ENCODE data around the gene DPP10.

The DPP10 gene

DNA sequence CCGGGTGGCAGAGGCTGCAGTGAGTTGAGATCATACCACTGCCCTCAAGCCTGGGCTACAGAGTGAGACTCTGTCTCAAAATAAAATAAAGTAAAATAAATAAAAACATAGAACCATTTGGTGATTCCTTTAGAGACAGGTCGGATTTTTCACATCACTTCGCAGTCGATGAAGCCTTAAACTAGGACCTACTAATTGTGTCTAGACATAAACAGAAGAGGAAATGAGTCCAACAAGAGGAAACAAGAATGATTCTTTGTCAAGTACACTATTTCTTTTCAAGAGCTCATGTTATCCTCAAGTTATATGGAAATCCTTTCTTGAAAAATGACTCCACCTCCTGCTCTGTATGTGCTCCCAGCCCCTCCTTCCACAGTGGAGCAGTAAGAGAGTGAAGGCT lies 758.9 kb downstream of the DPP10 start:
- Histone ChIP-seq H3K36me3 (ENCODE audit: control insufficient read depth in 1 of 2, insufficient read depth in 2 of 2, low read length in 2 of 2) (no peaks in the 10 kb centered on the region), H4K91ac (ENCODE audit: low read depth, low read length) (no peak overlapping the region), H3K4me1 (ENCODE audit: control insufficient read depth in 1 of 2, insufficient read depth in 2 of 2, low read length in 2 of 2) (no peaks in the 10 kb centered on the region), H3K79me2 (ENCODE audit: control insufficient read depth, insufficient read depth, low read length, poor library complexity) (no peaks in the 10 kb centered on the region), H2AFZ (ENCODE audit: insufficient read depth, low read length, poor library complexity) (no peak overlapping the region), H3K9me3 (ENCODE audit: insufficient read depth, low read depth, low read length) (no peaks in the 10 kb centered on the region), H3K18ac (ENCODE audit: low read length) (no peak overlapping the region), H3K9ac (ENCODE audit: low read length) (no peak overlapping the region), H4K12ac (ENCODE audit: low read depth, low read length) (no peak overlapping the region), H2BK12ac (ENCODE audit: low read length) (no peak overlapping the region), H3K27ac (ENCODE audit: low read depth, low read length) (no peak overlapping the region), H3K4ac (ENCODE audit: low read depth, low read length) (no peak overlapping the region), H3K27me3 (ENCODE audit: insufficient read depth, low read length) (no peaks in the 10 kb centered on the region), H3K79me1 (ENCODE audit: low read length) (no peaks in the 10 kb centered on the region), H3K4me3 (ENCODE audit: low read depth, low read length) (no peak overlapping the region), H2BK120ac (ENCODE audit: insufficient read depth, low read length, poor library complexity) (no peak overlapping the region), H4K8ac (ENCODE audit: low read depth, low read length) (no peak overlapping the region), H3K4me2 (ENCODE audit: low read length) (no peak overlapping the region), H3K23ac (ENCODE audit: low read length) (no peak overlapping the region), H3K14ac (ENCODE audit: low read length) (no peak overlapping the region), H2BK5ac (ENCODE audit: low read depth, low read length, poor library complexity) (no peak overlapping the region), H2AK5ac (ENCODE audit: low read length) (no peak overlapping the region)
- no peak for DNase-seq
- no CpG with 5 or more reads among the region's 4 CpGs for WGBS (ENCODE audit: extremely low coverage, insufficient coverage, insufficient read length)

DNA sequence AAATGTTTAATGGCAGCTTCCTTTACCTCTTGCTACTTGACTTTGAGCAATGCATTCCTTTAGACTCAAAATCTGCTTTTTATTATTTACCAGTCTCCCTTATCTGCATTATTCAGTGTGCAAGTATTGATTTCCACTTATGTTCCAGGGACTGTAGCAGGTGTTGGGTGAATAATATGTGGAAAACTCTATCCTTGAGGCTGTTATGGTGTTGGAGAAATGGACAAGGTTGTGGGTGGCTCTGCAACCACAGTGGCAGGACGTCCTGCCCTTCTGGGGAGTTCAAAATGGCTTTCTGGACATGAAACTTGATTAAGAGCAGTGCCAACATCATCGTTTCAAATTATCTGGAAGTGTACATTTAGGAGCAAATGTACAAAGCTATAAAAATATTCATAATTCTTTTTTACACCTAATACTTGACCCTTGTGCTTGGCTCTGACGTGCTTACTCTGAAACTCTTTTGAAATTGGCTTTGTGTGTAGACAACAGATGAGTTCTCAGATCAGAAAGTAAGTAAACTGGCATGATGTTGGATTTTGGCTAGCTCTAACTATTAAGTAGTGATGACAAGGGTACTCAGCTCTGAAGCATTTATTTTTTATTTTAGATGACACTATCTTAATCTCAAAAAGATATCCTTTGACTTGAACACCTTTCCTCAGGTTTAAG lies 766.2 kb downstream of the DPP10 start:
- Histone ChIP-seq H4K12ac (ENCODE audit: low read depth, low read length) (no peak overlapping the region), H2BK12ac (ENCODE audit: low read length) (no peak overlapping the region), H4K8ac (ENCODE audit: low read depth, low read length) (no peak overlapping the region), H2AFZ (ENCODE audit: insufficient read depth, low read length, poor library complexity) (no peak overlapping the region), H3K36me3 (ENCODE audit: control insufficient read depth in 1 of 2, insufficient read depth in 2 of 2, low read length in 2 of 2) (no peaks in the 10 kb centered on the region), H3K4me2 (ENCODE audit: low read length) (no peak overlapping the region), H3K27ac (ENCODE audit: low read depth, low read length) (no peak overlapping the region), H3K4me1 (ENCODE audit: control insufficient read depth in 1 of 2, insufficient read depth in 2 of 2, low read length in 2 of 2) (no peaks in the 10 kb centered on the region), H2AK5ac (ENCODE audit: low read length) (no peak overlapping the region), H3K4ac (ENCODE audit: low read depth, low read length) (no peak overlapping the region), H3K9me3 (ENCODE audit: insufficient read depth, low read depth, low read length) (no peaks in the 10 kb centered on the region), H3K27me3 (ENCODE audit: insufficient read depth, low read length) (no peaks in the 10 kb centered on the region), H3K79me1 (ENCODE audit: low read length) (no peaks in the 10 kb centered on the region), H3K79me2 (ENCODE audit: control insufficient read depth, insufficient read depth, low read length, poor library complexity) (no peaks in the 10 kb centered on the region), H3K18ac (ENCODE audit: low read length) (no peak overlapping the region), H4K91ac (ENCODE audit: low read depth, low read length) (no peak overlapping the region), H3K14ac (ENCODE audit: low read length) (no peak overlapping the region), H3K4me3 (ENCODE audit: low read depth, low read length) (no peak overlapping the region), H2BK5ac (ENCODE audit: low read depth, low read length, poor library complexity) (no peak overlapping the region), H3K23ac (ENCODE audit: low read length) (no peak overlapping the region), H2BK120ac (ENCODE audit: insufficient read depth, low read length, poor library complexity) (no peak overlapping the region), H3K9ac (ENCODE audit: low read length) (no peak overlapping the region)
- DNase-seq, result no peak
- no CpG with 5 or more reads among the region's 3 CpGs for WGBS (ENCODE audit: extremely low coverage, insufficient coverage, insufficient read length)

DNA sequence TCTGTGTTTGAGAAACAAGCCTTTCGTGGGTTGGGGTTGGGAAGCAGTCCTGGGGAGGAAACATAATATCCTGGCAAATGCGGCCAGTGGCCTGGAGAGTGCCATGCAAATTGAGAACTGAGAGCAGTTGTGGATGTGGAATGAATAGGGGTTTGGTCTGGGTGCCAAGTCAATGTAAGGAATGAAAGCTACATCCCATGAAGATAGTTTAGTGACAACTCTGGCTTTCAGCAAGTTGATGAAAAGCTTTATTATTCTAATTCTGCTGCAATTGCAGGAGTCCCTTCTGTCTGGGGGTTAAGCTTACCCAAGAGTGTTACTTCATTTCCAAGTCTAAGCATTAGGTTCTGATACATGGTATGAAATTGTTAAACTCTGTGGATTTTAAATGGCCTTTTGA lies 771.6 kb downstream of the DPP10 start:
- H3K14ac ChIP-seq (ENCODE audit: low read length), result no peak overlapping the region
- H3K79me2 ChIP-seq (ENCODE audit: control insufficient read depth, insufficient read depth, low read length, poor library complexity), result no peaks in the 10 kb centered on the region
- no peak overlapping the region for H4K8ac ChIP-seq (ENCODE audit: low read depth, low read length)
- H3K9me3 ChIP-seq (ENCODE audit: insufficient read depth, low read depth, low read length), result no peaks in the 10 kb centered on the region
- no peak overlapping the region for H2BK5ac ChIP-seq (ENCODE audit: low read depth, low read length, poor library complexity)
- no peak overlapping the region for H3K23ac ChIP-seq (ENCODE audit: low read length)
- no peaks in the 10 kb centered on the region for H3K27me3 ChIP-seq (ENCODE audit: insufficient read depth, low read length)
- no peak overlapping the region for H4K12ac ChIP-seq (ENCODE audit: low read depth, low read length)
- H3K36me3 ChIP-seq (ENCODE audit: control insufficient read depth in 1 of 2, insufficient read depth in 2 of 2, low read length in 2 of 2), result no peaks in the 10 kb centered on the region
- no peaks in the 10 kb centered on the region for H3K79me1 ChIP-seq (ENCODE audit: low read length)
- DNase-seq, result no peak
- H3K4me3 ChIP-seq (ENCODE audit: low read depth, low read length), result no peak overlapping the region
- H3K4ac ChIP-seq (ENCODE audit: low read depth, low read length), result no peak overlapping the region
- no peak overlapping the region for H2BK12ac ChIP-seq (ENCODE audit: low read length)
- H3K4me1 ChIP-seq (ENCODE audit: control insufficient read depth in 1 of 2, insufficient read depth in 2 of 2, low read length in 2 of 2), result no peaks in the 10 kb centered on the region
- H2AK5ac ChIP-seq (ENCODE audit: low read length), result no peak overlapping the region
- H2BK120ac ChIP-seq (ENCODE audit: insufficient read depth, low read length, poor library complexity), result no peak overlapping the region
- H3K27ac ChIP-seq (ENCODE audit: low read depth, low read length), result no peak overlapping the region
- H2AFZ ChIP-seq (ENCODE audit: insufficient read depth, low read length, poor library complexity), result no peak overlapping the region
- no CpG with 5 or more reads among the region's 2 CpGs for WGBS (ENCODE audit: extremely low coverage, insufficient coverage, insufficient read length)
- no peak overlapping the region for H3K18ac ChIP-seq (ENCODE audit: low read length)
- no peak overlapping the region for H3K4me2 ChIP-seq (ENCODE audit: low read length)
- H3K9ac ChIP-seq (ENCODE audit: low read length), result no peak overlapping the region
- H4K91ac ChIP-seq (ENCODE audit: low read depth, low read length), result no peak overlapping the region

DNA sequence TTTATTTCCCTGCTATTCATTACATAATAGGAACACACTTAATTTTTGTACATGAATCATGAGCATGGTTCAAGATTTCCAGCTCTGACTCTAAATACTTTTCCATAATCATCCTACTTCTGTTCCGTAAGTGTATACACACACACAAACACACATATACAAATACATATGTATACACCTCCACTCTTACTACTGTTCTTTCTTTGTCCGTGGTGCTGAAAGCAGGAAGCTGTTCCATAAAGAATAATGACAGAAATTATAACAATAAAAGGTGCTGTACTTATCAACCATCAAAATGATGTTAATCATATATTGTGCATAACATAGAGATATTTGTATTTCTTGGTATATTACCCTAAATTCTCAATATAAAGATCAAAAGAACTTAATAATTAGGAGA lies 776.9 kb downstream of the DPP10 start:
- Histone ChIP-seq H3K9me3 (ENCODE audit: insufficient read depth, low read depth, low read length) (no peaks in the 10 kb centered on the region), H4K91ac (ENCODE audit: low read depth, low read length) (no peak overlapping the region), H3K36me3 (ENCODE audit: control insufficient read depth in 1 of 2, insufficient read depth in 2 of 2, low read length in 2 of 2) (no peaks in the 10 kb centered on the region), H3K27ac (ENCODE audit: low read depth, low read length) (no peak overlapping the region), H4K8ac (ENCODE audit: low read depth, low read length) (no peak overlapping the region), H3K9ac (ENCODE audit: low read length) (no peak overlapping the region), H2AK5ac (ENCODE audit: low read length) (no peak overlapping the region), H3K4me3 (ENCODE audit: low read depth, low read length) (no peak overlapping the region), H3K27me3 (ENCODE audit: insufficient read depth, low read length) (no peaks in the 10 kb centered on the region), H3K18ac (ENCODE audit: low read length) (no peak overlapping the region), H2AFZ (ENCODE audit: insufficient read depth, low read length, poor library complexity) (no peak overlapping the region), H2BK120ac (ENCODE audit: insufficient read depth, low read length, poor library complexity) (no peak overlapping the region), H3K79me1 (ENCODE audit: low read length) (no peaks in the 10 kb centered on the region), H3K4me2 (ENCODE audit: low read length) (no peak overlapping the region), H3K14ac (ENCODE audit: low read length) (no peak overlapping the region), H4K12ac (ENCODE audit: low read depth, low read length) (no peak overlapping the region), H2BK12ac (ENCODE audit: low read length) (no peak overlapping the region), H3K23ac (ENCODE audit: low read length) (no peak overlapping the region), H3K4ac (ENCODE audit: low read depth, low read length) (no peak overlapping the region), H3K4me1 (ENCODE audit: control insufficient read depth in 1 of 2, insufficient read depth in 2 of 2, low read length in 2 of 2) (no peaks in the 10 kb centered on the region), H3K79me2 (ENCODE audit: control insufficient read depth, insufficient read depth, low read length, poor library complexity) (no peaks in the 10 kb centered on the region), H2BK5ac (ENCODE audit: low read depth, low read length, poor library complexity) (no peak overlapping the region)
- DNase-seq, result no peak
- WGBS (ENCODE audit: extremely low coverage, insufficient coverage, insufficient read length), result no CpG with 5 or more reads among the region's 2 CpGs
